ENCODE data around the gene TNF.

DNA sequence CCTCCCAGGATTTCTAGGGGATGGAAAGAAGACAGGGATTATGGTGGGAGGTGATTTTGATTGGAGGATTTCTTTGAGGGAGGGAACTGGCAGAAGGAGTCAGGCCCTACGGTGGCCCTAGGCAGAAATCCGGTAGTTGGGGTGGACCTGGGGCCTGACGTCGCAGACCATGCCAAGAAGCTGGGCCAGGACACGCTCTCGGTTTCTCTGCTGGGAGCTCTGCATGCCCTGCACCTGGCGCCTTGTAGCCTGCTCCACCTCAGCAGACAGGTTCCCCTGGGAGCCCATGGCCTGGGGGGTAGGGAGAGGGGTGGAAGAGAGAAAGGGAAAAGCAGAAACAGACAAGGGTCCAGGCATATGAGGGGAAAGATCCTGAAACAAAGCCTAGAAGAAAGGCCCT lies 30.1 kb upstream of the TNF start:
- TF ChIP-seq NFRKB (IDR thresholded peaks at IDR 0.05) (no peak), SUZ12 (IDR thresholded peaks at IDR 0.05) (no peak), FOXA1 (IDR thresholded peaks at IDR 0.05) (no peak), ELF4 (IDR thresholded peaks at IDR 0.05) (no peak), CTBP1 (IDR thresholded peaks at IDR 0.05; ENCODE audit: borderline replicate concordance) (no peak), SP1 (IDR thresholded peaks at IDR 0.05) (no peak), ZNF384 (IDR thresholded peaks at IDR 0.05) (no peak), HDGF (IDR thresholded peaks at IDR 0.05; ENCODE audit: borderline replicate concordance) (no peak), FOXM1 (IDR thresholded peaks at IDR 0.05; ENCODE audit: borderline replicate concordance) (no peak), FOXK2 (IDR thresholded peaks at IDR 0.05) (no peak), ARNT (IDR thresholded peaks at IDR 0.05) (no peak)
